ENCODE results near the gene ZBTB17.

DNA sequence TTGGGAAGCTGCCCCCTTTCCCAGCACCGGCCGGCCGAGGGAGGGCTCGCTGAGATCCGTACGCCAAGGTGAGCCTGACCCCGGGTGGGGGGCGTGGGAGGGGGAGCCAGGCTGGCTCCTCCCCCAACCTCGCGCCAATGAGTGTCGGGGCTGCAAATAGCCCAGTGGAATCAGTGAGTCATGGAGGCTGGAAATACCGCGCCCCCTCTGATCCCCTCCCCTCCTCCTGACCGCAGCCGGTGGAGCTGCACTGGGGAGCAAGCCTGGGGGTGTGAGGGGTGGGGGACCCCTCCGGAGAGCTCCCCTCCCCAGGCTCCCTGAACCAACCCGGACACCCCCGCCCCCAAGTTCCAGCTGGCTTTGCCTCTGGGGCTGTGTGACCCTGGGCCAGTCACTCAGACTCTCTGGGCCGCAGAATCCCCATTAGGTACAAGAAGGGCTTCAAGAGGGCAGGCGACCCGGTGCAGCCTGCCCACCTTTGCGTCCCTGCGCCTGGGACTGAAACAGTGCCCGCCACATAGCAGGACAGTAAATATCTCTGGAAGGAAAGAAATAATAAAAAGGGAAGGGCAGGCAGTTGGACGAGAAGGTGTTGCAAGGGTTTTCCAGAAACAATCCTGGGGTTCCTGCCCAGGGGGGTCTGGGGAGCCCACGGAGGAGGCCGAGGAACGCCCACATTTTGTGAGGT is 37.5 kb upstream of the ZBTB17 start:
- TF ChIP-seq, protein P1, sequence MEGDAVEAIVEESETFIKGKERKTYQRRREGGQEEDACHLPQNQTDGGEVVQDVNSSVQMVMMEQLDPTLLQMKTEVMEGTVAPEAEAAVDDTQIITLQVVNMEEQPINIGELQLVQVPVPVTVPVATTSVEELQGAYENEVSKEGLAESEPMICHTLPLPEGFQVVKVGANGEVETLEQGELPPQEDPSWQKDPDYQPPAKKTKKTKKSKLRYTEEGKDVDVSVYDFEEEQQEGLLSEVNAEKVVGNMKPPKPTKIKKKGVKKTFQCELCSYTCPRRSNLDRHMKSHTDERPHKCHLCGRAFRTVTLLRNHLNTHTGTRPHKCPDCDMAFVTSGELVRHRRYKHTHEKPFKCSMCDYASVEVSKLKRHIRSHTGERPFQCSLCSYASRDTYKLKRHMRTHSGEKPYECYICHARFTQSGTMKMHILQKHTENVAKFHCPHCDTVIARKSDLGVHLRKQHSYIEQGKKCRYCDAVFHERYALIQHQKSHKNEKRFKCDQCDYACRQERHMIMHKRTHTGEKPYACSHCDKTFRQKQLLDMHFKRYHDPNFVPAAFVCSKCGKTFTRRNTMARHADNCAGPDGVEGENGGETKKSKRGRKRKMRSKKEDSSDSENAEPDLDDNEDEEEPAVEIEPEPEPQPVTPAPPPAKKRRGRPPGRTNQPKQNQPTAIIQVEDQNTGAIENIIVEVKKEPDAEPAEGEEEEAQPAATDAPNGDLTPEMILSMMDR (IDR thresholded peaks at IDR 0.05) = no peak
- no peak for TF ChIP-seq POLR2A (IDR thresholded peaks at IDR 0.05)
- peak in 2 of 4 donors; percentile 77 to 96 for TF ChIP-seq EP300 (IDR thresholded peaks at IDR 0.05)

All from sigmoid colon (tissue), 4 donors.